Suprapubic skin (tissue), 4 donors: Measurements from ENCODE around the gene SLC13A5.
"Not testable (repeated sequence)": the region's sequence is repeated elsewhere in the genome, so short reads cannot be mapped to it uniquely, and the experiment has no call there.

ENCODE experiments used
- CTCF ChIP-seq, 2 donors: fragments of 200-600 bp in 1 of 2; fragments of 450-650 bp in 1 of 2; sonication (generic) in 1 of 2; IDR thresholded peaks; one replicate each; pipeline ENCODE4 v1.5.1; 2016 to 2019; ENCODE audit warnings: antibody characterized with exemption in 2 of 2, mild to moderate bottlenecking in 1 of 2, moderate library complexity in 1 of 2
- EP300 ChIP-seq: sonication (generic); formaldehyde crosslinking; IDR thresholded peaks from one replicate; pipeline ENCODE4 v1.6.1; 2017; ENCODE audit warnings: antibody characterized with exemption
- POLR2A ChIP-seq, 2 donors: fragments of 450-650 bp; IDR thresholded peaks; one replicate each; pipeline ENCODE4 v1.6.1; 2017; ENCODE audit warnings: antibody characterized with exemption in 2 of 2, mild to moderate bottlenecking in 2 of 2, moderate library complexity in 2 of 2
- POLR2AphosphoS5 ChIP-seq, 3 donors: sonication (generic); formaldehyde crosslinking; IDR thresholded peaks; one replicate each; pipeline ENCODE4 v1.6.1; 2017; ENCODE audit warnings: antibody characterized with exemption in 3 of 3

DNA sequence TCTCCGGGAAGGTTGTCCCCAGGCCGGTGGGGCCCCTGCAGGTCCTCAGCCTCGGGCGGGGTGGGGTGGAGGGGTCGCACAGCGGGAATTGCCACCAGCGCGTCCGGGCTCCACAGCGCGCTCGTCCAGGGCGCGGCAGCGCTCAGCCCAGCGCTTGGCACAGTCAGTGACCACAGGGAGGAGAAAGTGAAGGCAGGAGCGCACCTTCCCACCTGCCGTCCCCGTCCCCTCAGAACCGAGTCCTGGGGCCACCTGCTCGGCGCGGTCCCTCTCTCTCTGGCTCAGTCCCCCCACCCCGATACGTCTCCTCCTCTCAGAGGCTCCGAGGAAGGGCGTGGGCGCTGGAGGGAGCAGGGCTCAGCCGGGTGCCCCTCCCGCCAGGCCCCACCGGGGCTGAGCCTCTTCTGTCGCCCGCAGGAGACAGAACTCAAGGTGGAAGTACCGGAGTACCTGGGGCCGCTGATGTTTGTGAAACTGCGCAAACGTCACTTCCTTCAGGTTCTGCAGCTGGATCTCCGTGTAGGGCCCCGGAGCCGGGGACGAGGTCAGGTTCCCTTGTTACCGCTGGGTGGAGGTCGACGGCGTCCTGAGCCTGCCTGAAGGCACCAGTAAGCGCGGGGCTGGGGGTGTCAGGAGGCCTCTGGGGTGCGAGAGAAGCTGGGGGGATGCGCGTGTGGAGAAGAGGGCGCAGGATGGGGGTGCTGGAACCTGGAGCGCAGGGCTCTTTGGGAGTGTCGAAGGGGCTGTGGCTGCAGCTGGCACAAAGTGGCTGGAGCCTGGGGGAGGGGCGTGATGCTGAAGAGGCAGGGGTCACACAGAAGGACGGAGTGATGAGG is 56.2 kb downstream of the SLC13A5 start:
- TF ChIP-seq POLR2AphosphoS5 (IDR thresholded peaks at IDR 0.05); POLR2A (IDR thresholded peaks at IDR 0.05); CTCF (IDR thresholded peaks at IDR 0.05); EP300: not testable (repeated sequence)
